Daoy (cell line): ENCODE data around the gene MC2R. TPM values are rescaled to one million over a fixed set of nuclear protein-coding genes. Genes with fewer than 3 reads are reported as not detected.

Experiments used
- total RNA-seq: library from RNA; depleted of rRNA; stranded (reverse); fragments of >200 nt; shearing (Covaris generic); gene quantifications from 2 replicates; pipeline ENCODE4 v1.2.3, GENCODE V29; 2014; rRNA removed

Gene MC2R
- total RNA-seq, 1 experiment from 2014 or later: not detected

Other genes starting within 250 kb of the MC2R start
- gene FAM210A, start 189.0 kb downstream of the MC2R start, total RNA-seq: 14.5 and 15.7 TPM in 2 replicates
- 25.1 and 32.7 TPM in 2 replicates for gene RNMT, start 188.9 kb downstream of the MC2R start, total RNA-seq
- not detected in 2 replicates for gene MC5R, start 91.4 kb downstream of the MC2R start, total RNA-seq
- gene ZNF519, start 216.9 kb upstream of the MC2R start, total RNA-seq: 4.5 and 5.0 TPM in 2 replicates